ENCODE measurements around the gene POLR2J. TPM values are rescaled to one million over a fixed set of nuclear protein-coding genes. Genes with fewer than 3 reads are reported as not detected.

Gene POLR2J
- total RNA-seq, 1 experiment from 2014 or later = 42.8 TPM

DNA sequence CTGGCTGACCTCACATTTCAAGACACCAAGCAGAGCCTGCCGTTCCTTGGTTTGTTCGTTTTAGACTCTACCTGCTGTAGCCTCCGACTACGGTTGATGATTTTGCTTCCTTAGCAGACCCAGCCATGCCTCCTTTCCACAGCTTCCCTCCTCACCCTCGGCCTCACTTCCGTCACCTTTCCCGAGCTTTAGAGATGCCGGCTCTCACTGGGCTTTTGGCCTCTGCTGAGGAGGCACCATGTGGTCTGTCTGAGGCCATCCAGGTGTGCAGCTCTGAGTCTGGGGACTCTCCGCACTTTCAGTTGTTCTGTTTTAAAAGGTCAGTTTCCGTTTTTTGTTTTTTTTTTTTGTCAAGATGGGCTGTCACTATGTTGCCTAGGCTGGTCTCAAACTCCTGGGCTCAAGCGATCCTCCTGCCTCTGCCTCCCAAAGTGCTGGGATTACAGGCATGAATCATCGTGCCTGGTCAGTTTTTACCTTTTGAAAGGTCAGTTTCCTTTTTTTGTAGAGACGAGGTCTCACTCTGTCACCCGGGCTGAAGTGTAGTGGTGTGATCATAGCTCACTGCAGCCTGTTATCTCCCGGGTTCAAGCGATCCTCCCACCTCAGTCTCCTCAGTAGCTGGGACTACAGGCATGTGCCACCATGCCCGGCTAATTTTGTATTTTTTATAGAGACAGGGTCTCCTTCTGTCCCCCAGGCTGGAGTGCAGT is 33.6 kb downstream of the POLR2J start:
- no peak for DNase-seq (ENCODE audit: low read depth)

DNA sequence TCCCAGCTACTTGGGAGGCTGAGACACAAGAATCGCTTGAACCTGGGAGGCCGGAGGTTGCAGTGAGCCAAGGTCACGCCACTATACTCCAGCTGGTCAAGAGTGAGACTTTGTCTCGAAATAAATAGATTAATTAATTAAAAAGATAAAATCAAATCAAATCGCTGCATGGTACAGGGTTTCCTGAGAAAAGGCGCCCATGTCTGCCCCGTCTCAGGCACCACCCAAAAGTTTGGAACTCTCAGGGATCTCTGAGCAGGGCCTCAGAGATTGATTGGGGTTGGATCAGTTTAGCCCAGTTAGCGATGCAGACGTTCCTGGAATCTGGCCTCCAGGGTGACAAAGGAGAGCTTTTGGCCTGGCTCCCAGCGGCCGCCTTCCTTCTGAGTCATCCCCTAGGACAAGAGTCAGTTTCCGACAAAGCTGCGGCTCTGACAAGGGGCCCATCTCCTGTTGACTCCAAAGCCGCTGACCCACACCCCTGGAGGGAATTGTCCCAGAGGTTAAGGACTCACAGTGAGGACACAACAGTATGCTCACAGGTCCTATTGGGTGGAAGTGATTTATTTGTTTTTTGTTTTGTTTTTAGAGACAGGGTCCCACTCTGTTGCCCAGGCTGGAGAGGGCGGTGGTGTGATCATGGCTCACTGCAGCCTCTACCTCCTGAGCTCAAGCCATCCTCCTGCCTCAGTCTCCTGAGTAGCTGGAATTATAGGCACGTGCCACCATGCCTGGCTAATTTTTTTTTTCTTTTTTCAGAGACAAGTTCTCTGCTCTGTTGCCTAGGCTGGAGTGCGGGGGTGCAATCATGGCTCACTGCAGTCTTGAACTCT is 38.5 kb downstream of the POLR2J start:
- peak; percentile 83 for DNase-seq (ENCODE audit: low read depth)

- DNase-seq (ENCODE audit: low read depth) = no peak
Measured at GRCh38 chr7:102436118-102436517, 42.6 kb downstream of the POLR2J start.

GRCh38 chr7:102434039-102434486 is 44.7 kb downstream of the POLR2J start:
- peak; percentile 47 for DNase-seq (ENCODE audit: low read depth)

GRCh38 chr7:102433219-102434038 is 45.3 kb downstream of the POLR2J start, which contains the start of gene ORAI2:
Gene ORAI2, plus strand, starts transcription at chr7:102433575. Its CDS starts 5,382 bp downstream, at chr7:102438957.
- DNase-seq (ENCODE audit: low read depth) = peak; percentile 53

GRCh38 chr7:102432442-102433218 is 46.1 kb downstream of the POLR2J start:
- DNase-seq (ENCODE audit: low read depth) = no peak

DNA sequence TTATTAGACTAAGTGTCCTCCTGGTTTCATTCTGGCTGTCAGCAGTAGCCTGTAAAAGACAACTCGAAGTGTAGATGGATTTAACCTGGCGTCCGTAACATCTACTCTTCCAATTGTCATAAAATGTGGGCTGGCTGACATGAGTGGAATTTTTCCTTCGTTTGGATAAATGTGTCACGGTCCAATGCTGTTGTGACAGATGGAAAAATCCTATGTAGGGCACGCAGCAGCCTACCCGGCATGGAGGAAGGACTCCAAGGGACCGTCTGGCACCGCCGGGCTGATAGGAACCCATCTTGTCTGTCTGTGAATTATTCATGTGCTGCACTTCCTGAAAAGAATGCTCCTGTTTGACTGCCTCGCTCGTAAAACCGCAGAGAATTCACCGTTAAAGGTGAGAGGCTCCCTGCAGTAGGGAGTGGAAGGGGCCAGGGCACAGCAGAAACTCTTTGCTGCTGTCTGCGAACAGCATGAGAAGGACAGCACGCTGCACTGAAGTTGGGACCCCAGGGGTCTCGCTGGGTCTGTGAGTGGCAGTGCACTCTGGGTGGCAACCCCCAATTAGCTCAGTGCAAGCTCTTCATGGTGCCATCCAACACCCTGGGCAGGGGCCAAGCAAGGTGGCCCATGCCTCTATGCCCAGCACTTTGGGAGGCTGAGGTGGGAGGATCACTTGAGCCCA is 47.0 kb downstream of the POLR2J start:
- DNase-seq (ENCODE audit: low read depth) = no peak

DNA sequence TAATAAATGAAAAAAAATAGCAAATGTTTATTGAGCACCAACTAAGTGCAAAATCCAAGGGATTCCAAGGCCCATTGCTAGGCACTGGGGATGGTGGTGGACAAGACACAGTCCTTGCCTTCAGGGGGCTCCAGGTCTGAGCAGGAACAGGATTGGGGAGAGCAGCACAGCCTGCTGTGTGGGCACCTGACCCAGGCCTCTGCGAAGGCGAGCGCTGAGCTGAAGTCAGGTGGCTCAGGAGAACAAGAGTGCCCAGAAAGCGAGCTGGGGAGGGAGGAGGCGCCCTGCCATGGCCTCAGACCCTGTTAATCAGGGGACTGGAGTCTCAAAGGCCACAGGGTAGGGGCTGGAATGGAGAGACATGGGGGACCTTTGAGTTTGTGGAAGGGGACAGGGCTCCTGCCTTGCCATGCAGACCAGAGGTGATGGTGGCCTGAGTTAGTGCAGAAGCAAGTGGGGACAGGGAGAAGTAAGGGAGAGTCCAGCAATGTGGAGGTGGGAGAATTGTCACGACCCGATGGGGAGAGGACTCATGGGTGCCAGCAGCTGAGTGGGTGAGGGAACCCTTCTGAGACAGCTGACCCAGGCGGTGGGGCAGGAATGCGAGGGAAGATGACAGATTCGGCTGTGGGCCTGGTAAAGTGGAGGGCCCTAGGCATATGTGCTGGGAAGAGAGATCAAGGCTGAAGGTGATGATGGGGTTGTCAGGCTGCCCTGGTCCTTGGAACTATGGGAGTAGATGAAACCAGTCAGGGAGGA is 49.4 kb downstream of the POLR2J start:
- DNase-seq (ENCODE audit: low read depth) = no peak

DNA sequence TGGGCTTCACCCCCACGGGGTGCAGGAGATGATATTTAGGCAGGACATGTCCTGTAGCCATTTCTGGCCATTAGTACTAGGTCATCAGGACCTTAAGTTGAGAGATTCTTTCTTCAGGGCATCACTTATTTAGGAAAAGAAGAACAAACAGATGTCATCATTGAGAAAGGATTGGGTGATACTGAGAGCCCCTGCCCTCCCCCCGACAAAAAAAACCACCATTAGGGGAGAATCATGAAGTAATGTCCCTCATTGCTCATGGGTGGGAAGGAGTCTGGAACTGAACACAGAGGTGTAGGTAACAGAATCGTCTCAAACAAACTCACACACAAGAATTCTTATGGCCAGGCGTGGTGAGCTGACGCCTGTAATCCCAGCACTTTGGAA is 51.7 kb downstream of the POLR2J start:
- no peak for DNase-seq (ENCODE audit: low read depth)

DNA sequence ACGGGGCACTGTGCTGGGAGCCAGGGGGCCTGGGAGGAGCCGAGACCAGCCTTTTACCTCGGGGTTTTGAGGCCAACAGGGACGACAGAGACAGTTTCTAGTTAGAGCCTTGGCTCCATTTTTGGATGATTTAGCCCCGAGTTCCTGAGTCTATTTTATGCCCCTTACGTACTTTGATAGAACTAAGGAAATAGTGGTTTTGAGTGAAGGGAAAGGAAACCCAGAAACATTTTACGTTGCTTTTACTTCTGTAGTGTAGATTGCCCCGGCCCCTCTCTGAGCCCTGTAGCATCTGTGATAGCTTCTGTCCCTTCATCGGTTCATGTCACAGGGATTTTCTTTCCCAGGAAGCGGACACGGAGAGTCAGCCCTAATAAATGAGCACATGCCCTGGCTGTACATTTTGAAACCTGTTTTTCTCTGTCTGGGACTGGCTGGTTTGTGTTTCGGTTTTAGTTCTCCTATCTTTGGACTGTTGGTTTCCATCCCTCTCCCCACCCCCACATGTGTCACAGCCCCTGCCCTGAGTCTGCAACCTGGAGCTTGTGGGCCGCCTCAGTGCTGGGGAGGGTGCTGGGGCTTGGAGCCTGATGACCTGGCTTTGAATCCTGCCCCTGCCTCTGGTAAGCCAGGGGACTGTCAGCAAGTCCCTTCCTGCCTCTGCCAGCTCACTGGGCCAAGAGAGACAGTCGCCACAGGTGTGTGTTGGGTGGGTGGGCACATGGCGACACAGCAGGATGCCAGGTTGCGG is 52.3 kb downstream of the POLR2J start:
- no peak for DNase-seq (ENCODE audit: low read depth)

DNA sequence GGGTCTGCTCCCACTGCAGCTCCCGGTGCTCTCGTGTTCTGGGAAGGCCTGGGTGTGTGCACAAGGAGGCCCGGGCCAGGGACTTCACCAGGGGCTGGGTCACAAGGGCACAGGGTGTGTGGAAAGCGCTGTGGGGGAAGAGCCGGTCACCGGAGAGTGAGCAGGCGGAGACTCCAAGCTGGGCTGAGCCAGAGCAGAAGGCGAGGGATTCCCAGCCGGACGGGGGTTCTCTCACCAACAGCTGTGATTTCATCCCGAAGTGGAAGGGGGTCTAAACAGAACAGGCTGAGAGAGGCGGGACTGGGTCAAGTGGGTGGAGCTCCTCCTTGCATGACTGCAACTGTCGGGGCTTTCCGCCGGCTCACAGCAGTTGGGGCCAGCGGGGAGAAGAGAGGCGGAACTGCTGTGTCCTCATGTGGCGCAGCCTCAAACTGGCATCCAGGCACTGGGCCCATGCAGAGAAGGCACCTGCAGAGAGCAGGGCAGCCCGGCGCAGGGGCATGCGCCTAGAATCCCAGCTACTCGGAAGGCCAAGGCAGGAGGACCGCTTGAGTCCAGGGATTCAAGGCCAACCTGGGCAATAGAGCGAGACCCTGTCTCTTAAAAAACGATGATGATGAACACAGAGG is 53.0 kb downstream of the POLR2J start:
- DNase-seq (ENCODE audit: low read depth) = no peak

DNA sequence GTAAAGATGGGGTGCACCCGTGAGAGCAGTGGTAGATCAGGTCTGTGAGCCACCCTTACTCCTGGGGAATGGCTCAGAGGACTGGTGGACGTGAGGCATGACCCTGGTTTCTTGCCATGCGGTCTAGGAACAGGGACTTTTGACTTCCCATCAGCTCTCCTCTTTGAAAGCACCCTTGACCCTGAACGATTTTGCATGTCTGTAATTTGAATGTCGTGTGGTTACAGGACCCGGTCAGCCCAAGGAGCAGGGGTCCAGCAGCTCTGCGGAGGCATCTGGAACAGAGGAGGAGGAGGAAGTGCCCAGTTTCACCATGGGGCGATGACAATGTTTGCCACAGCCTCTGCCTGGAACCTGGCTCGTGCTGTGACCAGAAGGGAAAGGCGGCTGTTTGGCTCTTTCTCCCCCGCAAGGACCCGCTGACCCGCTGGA is 53.9 kb downstream of the POLR2J start:
- DNase-seq (ENCODE audit: low read depth) = no peak

DNA sequence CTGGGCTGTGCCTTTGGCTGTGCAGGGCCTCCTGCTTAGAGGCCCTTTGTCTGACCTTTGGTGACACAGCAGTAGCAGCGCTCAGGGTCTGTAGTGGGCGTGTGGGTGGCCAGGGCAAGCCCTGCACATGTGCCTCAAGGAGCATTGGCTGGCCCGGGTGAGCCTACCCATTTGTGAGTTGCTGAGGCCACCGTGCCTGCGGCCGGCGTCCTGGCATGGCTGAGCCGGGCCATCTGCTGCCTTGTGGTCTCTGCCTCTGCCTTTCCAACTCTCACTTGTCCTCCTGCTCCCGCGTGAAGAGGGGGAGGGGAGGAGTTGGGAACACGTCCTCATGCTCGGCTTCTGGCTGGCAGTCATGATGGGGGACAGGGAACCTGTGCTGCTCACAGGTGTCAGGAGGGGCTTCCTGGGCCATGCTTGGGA is 54.6 kb downstream of the POLR2J start:
- no peak for DNase-seq (ENCODE audit: low read depth)

Other genes starting within 250 kb of the POLR2J start
- gene SH2B2, start 192.1 kb downstream of the POLR2J start, total RNA-seq (2014; rRNA removed) = 11.9 and 25.8 TPM in 2 replicates
- gene SPDYE6, start 122.5 kb downstream of the POLR2J start, total RNA-seq (2014; rRNA removed) = not detected in 2 replicates
- 26.1 and 32.1 TPM in 2 replicates for gene PRKRIP1, start 82.6 kb downstream of the POLR2J start, total RNA-seq (2014; rRNA removed)
- 69.7 and 86.8 TPM in 2 replicates for gene ORAI2, start 45.3 kb downstream of the POLR2J start, total RNA-seq (2014; rRNA removed)
- gene ALKBH4, start 14.1 kb downstream of the POLR2J start, total RNA-seq (2014; rRNA removed) = 20.4 and 25.5 TPM in 2 replicates
- 58.7 and 79.6 TPM in 2 replicates for gene LRWD1, start 13.9 kb downstream of the POLR2J start, total RNA-seq (2014; rRNA removed)
- 0.40 and 1.2 TPM in 2 replicates for gene RASA4B, start 38.9 kb upstream of the POLR2J start, total RNA-seq (2014; rRNA removed)
- 1.0 and 4.3 TPM in 2 replicates for gene UPK3BL2, start 64.8 kb upstream of the POLR2J start, total RNA-seq (2014; rRNA removed)
- not detected in 2 replicates for gene SPDYE2, start 72.3 kb upstream of the POLR2J start, total RNA-seq (2014; rRNA removed)
- gene POLR2J3, start 93.7 kb upstream of the POLR2J start, total RNA-seq (2014; rRNA removed) = 18.5 and 24.8 TPM in 2 replicates
- 1.0 and 4.4 TPM in 2 replicates for gene RASA4, start 137.8 kb upstream of the POLR2J start, total RNA-seq (2014; rRNA removed)
- gene UPK3BL1, start 163.9 kb upstream of the POLR2J start, total RNA-seq (2014; rRNA removed) = 20.1 and 21.9 TPM in 2 replicates
- not detected in 2 replicates for gene SPDYE2B, start 171.4 kb upstream of the POLR2J start, total RNA-seq (2014; rRNA removed)
- 0.86 and 2.4 TPM in 2 replicates for gene POLR2J2, start 192.7 kb upstream of the POLR2J start, total RNA-seq (2014; rRNA removed)

All from LHCN-M2 (cell line).